ENCODE results near the gene ZNF496. TPM values are rescaled to one million over a fixed set of nuclear protein-coding genes. Genes with fewer than 3 reads are reported as not detected.

Gene ZNF496
- total RNA-seq, 2 experiments from 2014 or later = 21.7 to 36.4 TPM

DNA sequence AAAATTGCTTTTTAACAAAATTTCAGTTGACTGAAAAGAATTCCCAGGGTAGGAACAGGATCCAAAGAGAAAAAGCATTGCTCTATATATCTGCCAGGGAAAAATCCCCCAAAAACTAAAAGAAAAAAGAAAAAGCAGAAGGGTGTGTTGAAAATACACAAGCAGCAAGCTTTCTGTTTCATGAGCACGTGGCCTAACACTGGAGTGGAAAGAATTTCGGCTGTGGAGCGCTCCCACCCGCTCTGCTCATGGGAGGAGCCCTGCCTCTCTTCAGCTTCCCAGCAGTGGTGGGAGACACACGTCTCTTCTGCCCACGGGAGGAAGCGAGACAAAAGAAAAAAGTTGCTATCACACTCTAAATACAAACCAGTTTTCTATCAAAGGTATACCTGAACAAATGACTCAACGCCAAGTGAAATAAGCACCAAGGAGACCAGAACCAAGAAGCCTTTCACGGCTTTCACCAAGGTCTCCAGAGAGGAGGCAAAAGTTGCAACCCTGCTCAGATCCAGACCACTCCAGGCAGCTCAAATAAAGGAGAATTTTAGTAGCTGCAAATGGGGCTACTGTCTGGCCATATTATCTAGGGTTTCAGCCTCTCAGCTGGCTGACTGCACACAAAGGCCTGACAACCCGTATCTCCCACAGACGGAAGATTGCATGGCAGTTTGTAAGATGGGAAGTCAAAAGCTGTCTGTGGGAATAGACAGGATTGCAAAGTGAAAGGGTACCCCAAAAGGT, 29.5 kb upstream of the ZNF496 start:
- no peaks in the 10 kb centered on the region for H3K79me2 ChIP-seq (ENCODE audit: insufficient read depth, low read depth, low read length)
- TF ChIP-seq EZH2phosphoT487 (IDR thresholded peaks at IDR 0.05; ENCODE audit: borderline replicate concordance, low read depth, low read length) (no peak), CTCF (conservative IDR thresholded peaks at IDR 0.05; ENCODE audit: low read length) (no peak)
- no peaks in the 10 kb centered on the region for H3K9me3 ChIP-seq (ENCODE audit: low read length)
- BruUV-seq (replicated peaks) = no TSS peak
- H3K36me3 ChIP-seq (ENCODE audit: insufficient read depth, low read length) = no peaks in the 10 kb centered on the region
- H3K4me3 ChIP-seq (ENCODE audit: low read depth, low read length, poor library complexity, severe bottlenecking) = no peak overlapping the region
- H3K27ac ChIP-seq (ENCODE audit: low read depth, low read length, poor library complexity, severe bottlenecking) = no peak overlapping the region
- no peak overlapping the region for H3K4me2 ChIP-seq (ENCODE audit: low read length)
- no peaks in the 10 kb centered on the region for H4K20me1 ChIP-seq (ENCODE audit: insufficient read depth, low read length)
- CTCF ChIA-PET (ENCODE audit: unreplicated experiment) = no interaction called here
- no peak for DNase-seq (ENCODE audit: low spot score)
- H2AFZ ChIP-seq (ENCODE audit: low read length) = no peak overlapping the region
- POLR2A ChIA-PET = no interaction called here
- no peaks in the 10 kb centered on the region for H3K4me1 ChIP-seq (ENCODE audit: insufficient read depth, low read length, poor library complexity, severe bottlenecking)
- intact Hi-C loops (cut with micrococcal nuclease; ENCODE audit: unreplicated experiment) = no loop called here
- H3K9me2 ChIP-seq (ENCODE audit: insufficient read depth, low read length) = no peaks in the 10 kb centered on the region

- no TSS peak for BruUV-seq (replicated peaks)
- TF ChIP-seq EZH2phosphoT487 (IDR thresholded peaks at IDR 0.05; ENCODE audit: borderline replicate concordance, low read depth, low read length) = no peak
- TF ChIP-seq CTCF (conservative IDR thresholded peaks at IDR 0.05; ENCODE audit: low read length) = no peak
Measured at GRCh38 chr1:247360116-247360898, 28.6 kb upstream of the ZNF496 start.

More at GRCh38 chr1:247360116-247360898, 28.6 kb upstream of the ZNF496 start:
- H3K4me3 ChIP-seq (ENCODE audit: low read depth, low read length, poor library complexity, severe bottlenecking) = no peak overlapping the region
- H3K79me2 ChIP-seq (ENCODE audit: insufficient read depth, low read depth, low read length) = no peaks in the 10 kb centered on the region
- no peaks in the 10 kb centered on the region for H3K4me1 ChIP-seq (ENCODE audit: insufficient read depth, low read length, poor library complexity, severe bottlenecking)
- no peaks in the 10 kb centered on the region for H4K20me1 ChIP-seq (ENCODE audit: insufficient read depth, low read length)
- H2AFZ ChIP-seq (ENCODE audit: low read length) = no peak overlapping the region
- no peaks in the 10 kb centered on the region for H3K9me2 ChIP-seq (ENCODE audit: insufficient read depth, low read length)
- no peak overlapping the region for H3K27ac ChIP-seq (ENCODE audit: low read depth, low read length, poor library complexity, severe bottlenecking)
- no peaks in the 10 kb centered on the region for H3K36me3 ChIP-seq (ENCODE audit: insufficient read depth, low read length)
- H3K9me3 ChIP-seq (ENCODE audit: low read length) = no peaks in the 10 kb centered on the region
- intact Hi-C loops (cut with micrococcal nuclease; ENCODE audit: unreplicated experiment) = no loop called here
- CTCF ChIA-PET (ENCODE audit: unreplicated experiment) = no interaction called here
- no peak for DNase-seq (ENCODE audit: low spot score)
- no peak overlapping the region for H3K4me2 ChIP-seq (ENCODE audit: low read length)
- POLR2A ChIA-PET = interaction anchor here (1.2 kb wide), 1 partner anchor 30 kb away, joined by 3 read pairs; no protein-coding TSS in a partner anchor
